Thyroid gland (tissue), 4 donors: ENCODE data around the gene NPFFR1. TPM values are rescaled to one million over a fixed set of nuclear protein-coding genes. Genes with fewer than 3 reads are reported as not detected.
"Not testable (repeated sequence)": the region's sequence is repeated elsewhere in the genome, so short reads cannot be mapped to it uniquely, and the experiment has no call there.

Source experiments
- DNase-seq, 2 donors: peaks; one replicate each; pipeline ENCODE4 v3.0.0-alpha.2; 2019
- H3K27ac ChIP-seq, 3 donors: fragments of 200-600 bp; sonication (generic); 1 replicate in 2 of 3; 2 replicates in 1 of 3; pipeline ENCODE4 v1.5.1; 2016 to 2019; ENCODE audit warnings: mild to moderate bottlenecking in 1 of 3, moderate library complexity in 1 of 3
- H3K27me3 ChIP-seq: fragments of 200-600 bp; sonication (generic); one replicate; pipeline ENCODE4 v1.5.1; 2019
- H3K36me3 ChIP-seq, 2 donors: fragments of 200-600 bp; sonication (generic); one replicate each; pipeline ENCODE4 v1.5.1; 2016 to 2019
- H3K4me1 ChIP-seq, 2 donors: fragments of 200-600 bp; sonication (generic); one replicate each; pipeline ENCODE4 v1.5.1; 2017 to 2019
- H3K4me3 ChIP-seq, 3 donors: fragments of 200-600 bp; sonication (generic); replicated peaks in 1 of 3; 1 replicate in 2 of 3; 2 replicates in 1 of 3; pipeline ENCODE4 v1.5.1; 2016; ENCODE audit warnings: mild to moderate bottlenecking in 1 of 3
- H3K9me3 ChIP-seq: fragments of 200-600 bp; sonication (generic); one replicate; pipeline ENCODE4 v1.5.1; 2017
- POLR2A ChIP-seq, 2 donors: fragments of 450-650 bp; IDR thresholded peaks; one replicate each; pipeline ENCODE4 v1.6.1; 2017; ENCODE audit warnings: antibody characterized with exemption in 2 of 2, mild to moderate bottlenecking in 2 of 2, moderate library complexity in 1 of 2
- WGBS, 2 donors: methylation state at CpG; one replicate each; pipeline ENCODE4 v1.1.5; 2017; 5-methylcytosine and 5-hydroxymethylcytosine counted together
- intact Hi-C: fragments of 100-400 bp; cut with DNase I; formaldehyde crosslinking; loops from one replicate; pipeline ENCODE4 v1.15.1; 2023
- total RNA-seq, 4 donors: library from RNA; depleted of rRNA; stranded (reverse); fragments of >200 nt; gene quantifications; one replicate each; pipeline ENCODE4 v1.2.3, GENCODE V29; 2016
- TF ChIP-seq, protein P1 (sequence below), 6 experiments: fragments of 200-600 bp in 3 of 6; fragments of 450-650 bp in 3 of 6; sonication (generic) in 3 of 6; IDR thresholded peaks; one replicate each; pipeline ENCODE4 v1.5.1; 2016 to 2019; ENCODE audit warnings: antibody characterized with exemption in 6 of 6, mild to moderate bottlenecking in 2 of 6, inconsistent platforms in 1 of 6, moderate library complexity in 1 of 6

NPFFR1 gene
- total RNA-seq, 4 donors from 2014 or later: under 0.01 to 0.13 (median 0.05) TPM; not detected in 1

DNA sequence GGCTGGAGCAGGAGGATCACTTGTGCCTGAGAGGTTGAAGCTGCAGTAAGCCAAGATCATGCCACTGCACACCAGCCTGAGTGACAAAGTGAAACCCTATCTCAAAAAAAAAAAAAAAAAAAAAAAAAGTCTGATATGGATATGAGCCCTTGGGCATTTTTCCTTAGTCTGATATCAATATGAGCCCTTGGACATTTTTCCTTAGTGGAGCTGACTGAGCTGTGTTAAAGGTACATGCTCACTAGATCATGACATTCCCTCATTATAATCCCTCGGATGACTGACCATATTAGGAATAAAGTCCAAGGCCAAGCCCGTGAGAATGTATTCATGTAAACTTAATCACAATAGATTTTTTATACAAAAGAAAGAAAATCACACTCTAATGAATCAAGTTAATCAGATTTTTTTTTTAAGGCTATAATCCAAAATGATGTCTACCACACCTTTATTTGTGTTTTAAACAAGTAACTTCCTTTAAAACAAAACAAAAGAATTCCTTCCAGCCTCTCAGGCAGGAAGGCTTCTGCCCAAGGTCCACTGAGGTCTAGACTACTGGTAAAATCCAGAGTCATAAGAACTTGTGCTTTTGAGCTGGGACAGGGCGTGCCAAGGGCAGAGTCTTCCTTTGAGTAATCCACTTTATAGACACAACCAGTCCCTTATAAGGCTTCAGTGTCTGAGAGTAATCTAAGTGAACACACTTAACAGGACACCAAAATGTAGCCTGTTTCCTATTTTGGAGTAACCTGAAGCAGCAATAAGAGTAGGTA lies 56.1 kb downstream of the NPFFR1 start:
- Histone ChIP-seq H3K9me3 (no peaks in the 10 kb centered on the region), H3K4me1 (peaks cover 31 to 49% of the 10 kb centered on the region in 2 donors), H3K27ac (peak overlapping the region; percentile 88 to 92 (median 92)), H3K27me3 (no peaks in the 10 kb centered on the region), H3K36me3 (no peaks in the 10 kb centered on the region), H3K4me3 (no peak overlapping the region)
- TF ChIP-seq, protein P1, sequence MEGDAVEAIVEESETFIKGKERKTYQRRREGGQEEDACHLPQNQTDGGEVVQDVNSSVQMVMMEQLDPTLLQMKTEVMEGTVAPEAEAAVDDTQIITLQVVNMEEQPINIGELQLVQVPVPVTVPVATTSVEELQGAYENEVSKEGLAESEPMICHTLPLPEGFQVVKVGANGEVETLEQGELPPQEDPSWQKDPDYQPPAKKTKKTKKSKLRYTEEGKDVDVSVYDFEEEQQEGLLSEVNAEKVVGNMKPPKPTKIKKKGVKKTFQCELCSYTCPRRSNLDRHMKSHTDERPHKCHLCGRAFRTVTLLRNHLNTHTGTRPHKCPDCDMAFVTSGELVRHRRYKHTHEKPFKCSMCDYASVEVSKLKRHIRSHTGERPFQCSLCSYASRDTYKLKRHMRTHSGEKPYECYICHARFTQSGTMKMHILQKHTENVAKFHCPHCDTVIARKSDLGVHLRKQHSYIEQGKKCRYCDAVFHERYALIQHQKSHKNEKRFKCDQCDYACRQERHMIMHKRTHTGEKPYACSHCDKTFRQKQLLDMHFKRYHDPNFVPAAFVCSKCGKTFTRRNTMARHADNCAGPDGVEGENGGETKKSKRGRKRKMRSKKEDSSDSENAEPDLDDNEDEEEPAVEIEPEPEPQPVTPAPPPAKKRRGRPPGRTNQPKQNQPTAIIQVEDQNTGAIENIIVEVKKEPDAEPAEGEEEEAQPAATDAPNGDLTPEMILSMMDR (IDR thresholded peaks at IDR 0.05): no peak
- TF ChIP-seq POLR2A (IDR thresholded peaks at IDR 0.05): peak in 1 of 2 donors; percentile 76
- WGBS, 2 donors: 30 to 42% methylated on average over 3 of the region's 3 CpGs
- DNase-seq: peak; percentile 83 to 88
- intact Hi-C loops: no loop called here

DNA sequence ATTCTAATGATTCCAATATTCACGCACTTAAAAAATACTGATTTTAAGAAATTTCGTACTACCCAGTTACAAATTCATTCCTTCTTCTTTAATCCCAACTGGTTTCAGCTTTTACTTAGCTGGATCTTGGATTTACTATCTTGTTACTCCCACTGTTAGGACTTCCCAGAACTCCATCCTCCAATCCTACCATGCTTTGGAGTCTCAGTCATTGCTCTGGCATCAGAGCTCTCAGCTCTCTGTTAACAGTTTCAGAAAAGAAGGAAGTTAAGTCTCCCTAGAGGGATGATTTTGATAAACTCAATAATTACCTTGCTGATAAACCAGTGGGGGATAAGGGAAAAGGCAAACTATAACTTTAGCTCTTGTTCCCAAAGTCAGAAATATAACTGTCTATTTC lies 60.1 kb downstream of the NPFFR1 start:
- Histone ChIP-seq H3K27ac (peak overlapping the region in 1 of 3 donors; percentile 33), H3K4me1 (peaks cover 16 to 31% of the 10 kb centered on the region in 2 donors), H3K4me3 (no peak overlapping the region), H3K36me3 (no peaks in the 10 kb centered on the region), H3K27me3 (no peaks in the 10 kb centered on the region), H3K9me3 (no peaks in the 10 kb centered on the region)
- DNase-seq: no peak
- intact Hi-C loops: loop anchor here (2.0 kb wide), 1 partner anchor 139 kb away; no protein-coding TSS in a partner anchor
- WGBS, 2 donors: 90 to 95% methylated on average over 2 of the region's 2 CpGs
- no peak for TF ChIP-seq POLR2A (IDR thresholded peaks at IDR 0.05)
- TF ChIP-seq, protein P1 (IDR thresholded peaks at IDR 0.05): no peak

DNA sequence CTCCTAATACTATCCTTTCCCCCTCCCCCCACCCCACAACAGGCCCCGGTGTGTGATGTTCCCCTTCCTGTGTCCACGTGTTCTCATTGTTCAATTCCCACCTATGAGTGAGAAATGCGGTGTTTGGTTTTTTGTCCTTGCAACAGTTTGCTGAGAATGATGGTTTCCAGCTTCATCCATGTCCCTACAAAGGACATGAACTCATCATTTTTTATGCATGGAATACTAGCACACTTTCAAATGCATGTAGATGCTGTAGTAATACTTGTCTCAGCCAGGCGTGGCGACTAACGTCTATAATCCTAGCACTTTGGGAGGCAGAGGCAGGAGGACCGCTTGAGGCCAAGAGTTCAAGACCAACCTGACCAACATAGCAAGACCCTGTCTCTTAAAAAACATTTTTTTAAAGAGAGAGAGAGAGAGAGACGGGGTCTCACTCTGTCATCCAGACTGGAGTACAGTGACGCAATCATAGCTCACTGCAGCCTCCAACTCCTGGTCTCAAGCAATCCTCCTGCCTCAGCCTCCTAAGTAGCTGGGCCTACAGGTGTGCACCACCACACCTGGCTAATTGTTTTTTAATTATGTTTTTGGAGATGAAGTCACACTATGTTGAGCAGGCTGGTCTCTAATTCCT lies 60.9 kb downstream of the NPFFR1 start:
- DNase-seq, H3K36me3 ChIP-seq, H3K4me3 ChIP-seq, H3K27me3 ChIP-seq, H3K9me3 ChIP-seq: not testable (repeated sequence)
- WGBS, 2 donors: 85 to 91% methylated on average over 9 of the region's 9 CpGs
- H3K4me1 ChIP-seq: peaks cover 10 to 23% of the 10 kb centered on the region in 2 donors
- intact Hi-C loops: loop anchor here (2.0 kb wide), 1 partner anchor 140 kb away; no protein-coding TSS in a partner anchor
- H3K27ac ChIP-seq: peak overlapping the region in 1 of 3 donors; percentile 33

DNA sequence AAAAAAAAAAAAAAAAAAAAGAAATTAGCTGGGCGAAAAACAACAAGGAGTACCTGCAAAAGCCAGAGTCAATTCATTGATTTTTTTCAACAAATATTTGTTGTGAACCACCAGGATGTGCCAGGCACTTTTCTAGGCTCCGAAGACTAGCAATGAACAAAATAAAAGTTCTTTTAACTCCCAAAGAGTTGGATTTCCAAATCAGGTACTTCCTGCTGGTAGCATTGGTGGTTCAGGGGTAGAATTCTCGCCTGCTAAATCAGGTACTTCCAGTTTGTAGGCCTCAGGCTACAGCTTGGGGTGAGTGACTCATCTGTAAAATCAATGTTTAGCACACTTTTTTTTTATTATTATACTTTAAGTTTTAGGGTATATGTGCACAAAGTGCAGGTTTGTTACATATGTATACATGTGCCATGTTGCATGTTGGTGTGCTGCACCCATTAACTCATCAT lies 61.4 kb downstream of the NPFFR1 start:
- TF ChIP-seq, protein P1 (IDR thresholded peaks at IDR 0.05): no peak
- no peak for TF ChIP-seq POLR2A (IDR thresholded peaks at IDR 0.05)
- intact Hi-C loops: loop anchor here (2.0 kb wide), 1 partner anchor 140 kb away; no protein-coding TSS in a partner anchor
- H3K9me3 ChIP-seq: no peaks in the 10 kb centered on the region
- H3K4me1 ChIP-seq: peaks cover 9 to 19% of the 10 kb centered on the region in 2 donors
- no peaks in the 10 kb centered on the region for H3K27me3 ChIP-seq
- DNase-seq: no peak
- H3K27ac ChIP-seq: no peak overlapping the region
- no peak overlapping the region for H3K4me3 ChIP-seq
- 94 to 95% methylated on average over 3 of the region's 3 CpGs for WGBS, 2 donors
- peaks cover 0 to 4% of the 10 kb centered on the region in 2 donors for H3K36me3 ChIP-seq

DNA sequence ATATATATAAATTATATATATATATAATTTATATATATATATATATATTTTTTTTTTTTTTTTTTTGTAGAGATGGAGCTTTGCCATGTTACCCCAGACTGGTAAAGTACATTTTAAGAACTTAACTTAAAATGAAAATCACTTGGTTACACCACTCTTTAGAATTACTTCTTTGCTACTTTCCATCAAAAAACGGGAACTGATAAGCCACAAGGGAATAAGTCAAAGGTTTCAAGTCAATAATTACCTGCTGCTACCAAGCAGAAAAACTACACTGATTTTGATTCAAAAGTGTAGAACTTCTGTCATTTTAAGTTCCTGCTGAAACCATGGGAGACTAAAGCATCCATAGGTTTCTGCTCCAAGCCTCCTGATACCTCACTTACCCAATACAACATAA lies 62.8 kb downstream of the NPFFR1 start:
- intact Hi-C loops: no loop called here
- Histone ChIP-seq H3K36me3 (peaks cover 0 to 12% of the 10 kb centered on the region in 2 donors), H3K9me3 (no peaks in the 10 kb centered on the region), H3K27ac (peak overlapping the region in 2 of 3 donors; percentile 18 to 64), H3K4me1 (peaks cover 3 to 5% of the 10 kb centered on the region in 2 donors), H3K4me3 (no peak overlapping the region), H3K27me3 (no peaks in the 10 kb centered on the region)
- no peak for TF ChIP-seq POLR2A (IDR thresholded peaks at IDR 0.05)
- TF ChIP-seq, protein P1 (IDR thresholded peaks at IDR 0.05): no peak
- no peak for DNase-seq
- WGBS, 2 donors: 40 to 48% methylated on average over 1 of the region's 1 CpG
